ENCODE data around the gene APOBEC3B. TPM values are rescaled to one million over a fixed set of nuclear protein-coding genes. Genes with fewer than 3 reads are reported as not detected.

Gene APOBEC3B
- total RNA-seq, 2 donors from 2014 or later = 0.42 TPM; not detected in 1

DNA sequence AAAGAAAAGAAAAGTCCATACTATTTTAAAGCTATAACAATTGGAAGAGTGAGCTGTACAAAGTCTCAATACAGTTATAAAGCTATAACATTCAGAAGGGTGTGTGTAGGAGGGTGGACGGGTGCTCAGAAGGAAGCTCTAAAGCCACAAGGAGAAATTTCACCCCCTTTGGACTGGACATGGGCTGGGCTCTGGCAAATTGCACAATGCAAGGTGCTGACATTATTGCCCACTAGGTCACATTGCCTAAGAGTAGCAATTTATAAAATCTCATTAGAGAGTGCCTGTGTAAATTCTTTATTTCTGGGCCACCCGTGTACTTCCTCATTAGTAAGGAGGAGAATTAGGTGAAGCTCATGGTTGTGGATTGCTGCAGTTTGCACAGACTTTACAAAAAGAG, 30.4 kb upstream of the APOBEC3B start:
- Histone ChIP-seq H3K27ac (no peak overlapping the region), H3K9me3 (no peaks in the 10 kb centered on the region), H3K4me1 (ENCODE audit: control insufficient read depth in 1 of 2, low read depth in 2 of 2) (no peaks in the 10 kb centered on the region), H3K4me3 (no peak overlapping the region), H3K27me3 (replicated peaks; ENCODE audit: insufficient read depth) (no peaks in the 10 kb centered on the region), H3K36me3 (no peaks in the 10 kb centered on the region)
- no peak for ATAC-seq (ENCODE audit: insufficient number of reproducible peaks, low FRiP score, low read depth)
- no peak for TF ChIP-seq CTCF (IDR thresholded peaks at IDR 0.05)
- no peak for DNase-seq (ENCODE audit: low spot score)

GRCh38 chr22:38952281-38952993, 29.7 kb upstream of the APOBEC3B start:
- Histone ChIP-seq H3K27me3 (replicated peaks; ENCODE audit: insufficient read depth) (no peaks in the 10 kb centered on the region), H3K27ac (no peak overlapping the region), H3K36me3 (no peaks in the 10 kb centered on the region), H3K4me3 (no peak overlapping the region), H3K4me1 (ENCODE audit: control insufficient read depth in 1 of 2, low read depth in 2 of 2) (no peaks in the 10 kb centered on the region), H3K9me3 (no peaks in the 10 kb centered on the region)
- ATAC-seq (ENCODE audit: insufficient number of reproducible peaks, low FRiP score, low read depth) (no peak), DNase-seq (ENCODE audit: low spot score) (no peak)
- no peak for TF ChIP-seq CTCF (IDR thresholded peaks at IDR 0.05)

- H3K9me3 ChIP-seq = no peaks in the 10 kb centered on the region
- H3K36me3 ChIP-seq = no peaks in the 10 kb centered on the region
- DNase-seq (ENCODE audit: low spot score) (no peak), ATAC-seq (ENCODE audit: insufficient number of reproducible peaks, low FRiP score, low read depth) (no peak)
- H3K4me3 ChIP-seq = no peak overlapping the region
- H3K4me1 ChIP-seq (ENCODE audit: control insufficient read depth in 1 of 2, low read depth in 2 of 2) = no peaks in the 10 kb centered on the region
- no peak overlapping the region for H3K27ac ChIP-seq
- no peak for TF ChIP-seq CTCF (IDR thresholded peaks at IDR 0.05)
- H3K27me3 ChIP-seq (replicated peaks; ENCODE audit: insufficient read depth) = no peaks in the 10 kb centered on the region
Observed at GRCh38 chr22:38953091-38953490, 29.1 kb upstream of the APOBEC3B start.

DNA sequence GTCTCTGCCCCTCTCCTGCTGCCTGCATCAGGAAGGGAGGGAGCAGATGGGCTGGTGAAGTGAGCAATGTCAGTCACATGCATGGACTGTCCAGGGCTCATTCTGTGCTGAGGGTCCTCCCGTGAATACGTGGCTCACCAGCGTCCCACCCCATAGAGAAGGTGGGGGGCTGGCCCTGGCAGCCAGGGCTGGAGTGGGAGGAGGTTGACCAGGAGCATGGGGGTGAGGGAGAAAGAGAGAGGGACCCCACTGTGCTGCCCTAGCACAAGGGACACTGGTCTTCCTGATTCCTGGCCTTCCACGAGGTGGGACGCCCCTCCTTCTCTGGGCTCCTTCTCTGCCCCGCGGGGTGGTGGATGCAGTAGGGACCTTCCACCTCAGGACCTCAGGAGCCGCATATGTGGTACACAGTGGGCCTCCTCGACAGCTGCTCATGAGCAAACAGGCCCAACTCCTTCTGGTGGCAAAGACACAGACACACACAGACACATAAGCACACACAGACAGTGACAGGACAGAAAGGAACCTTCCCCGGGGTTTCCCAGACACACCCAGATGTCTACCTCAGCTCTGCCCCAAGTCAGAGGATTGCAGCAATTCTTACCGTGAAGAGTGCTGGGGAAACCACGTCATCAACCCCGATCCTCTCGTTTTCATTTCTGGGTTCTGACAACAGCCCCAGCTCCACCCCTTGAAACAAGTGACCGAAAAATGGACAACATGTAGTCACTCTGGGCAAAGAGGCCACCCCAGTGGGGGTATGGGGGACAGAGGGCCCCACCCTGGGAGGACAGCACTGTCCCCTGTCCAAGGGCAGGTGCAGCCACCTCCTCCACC, 28.4 kb upstream of the APOBEC3B start:
- H3K4me1 ChIP-seq (ENCODE audit: control insufficient read depth in 1 of 2, low read depth in 2 of 2) = no peaks in the 10 kb centered on the region
- no peaks in the 10 kb centered on the region for H3K9me3 ChIP-seq
- no peaks in the 10 kb centered on the region for H3K27me3 ChIP-seq (replicated peaks; ENCODE audit: insufficient read depth)
- no peak overlapping the region for H3K4me3 ChIP-seq
- no peak for ATAC-seq (ENCODE audit: insufficient number of reproducible peaks, low FRiP score, low read depth)
- no peak for TF ChIP-seq CTCF (IDR thresholded peaks at IDR 0.05)
- no peak for DNase-seq (ENCODE audit: low spot score)
- H3K36me3 ChIP-seq = no peaks in the 10 kb centered on the region
- H3K27ac ChIP-seq = no peak overlapping the region

- Histone ChIP-seq H3K9me3 (no peaks in the 10 kb centered on the region), H3K27me3 (replicated peaks; ENCODE audit: insufficient read depth) (no peaks in the 10 kb centered on the region), H3K4me1 (ENCODE audit: control insufficient read depth in 1 of 2, low read depth in 2 of 2) (no peaks in the 10 kb centered on the region), H3K4me3 (no peak overlapping the region), H3K36me3 (no peaks in the 10 kb centered on the region), H3K27ac (no peak overlapping the region)
- ATAC-seq (ENCODE audit: insufficient number of reproducible peaks, low FRiP score, low read depth) (no peak), DNase-seq (ENCODE audit: low spot score) (no peak)
- no peak for TF ChIP-seq CTCF (IDR thresholded peaks at IDR 0.05)
Observed at GRCh38 chr22:38954414-38955043, 27.6 kb upstream of the APOBEC3B start.

Data from thoracic aorta (tissue), 2 donors.